Measurements from ENCODE around the gene ANO2.

- TF ChIP-seq POLR2A (IDR thresholded peaks at IDR 0.05; ENCODE audit: low read length) (no peak), GATA1 (IDR thresholded peaks at IDR 0.05; ENCODE audit: low read depth, low read length) (no peak)
Measured at GRCh38 chr12:5948696-5949095, 3.6 kb upstream of the ANO2 start.
